HepG2 (cell line): Measurements from ENCODE around the gene ZFP69B. TPM values are rescaled to one million over a fixed set of nuclear protein-coding genes. Genes with fewer than 3 reads are reported as not detected.
A peak's percentile ranks its signal among the peaks of the same experiment; 100 is the strongest.

Experiments used
- ARHGAP35 ChIP-seq: sonication (generic); formaldehyde crosslinking; IDR thresholded peaks from 2 replicates; pipeline ENCODE4 v1.9.0; 2022; ENCODE audit warnings: mild to moderate bottlenecking, inconsistent platforms, moderate library complexity, missing genetic modification reagents, borderline replicate concordance
- ARNT ChIP-seq: fragments of 450-650 bp; IDR thresholded peaks from 2 replicates; pipeline ENCODE4 v1.6.1; 2017
- DNMT1 ChIP-seq: sonication (generic); formaldehyde crosslinking; IDR thresholded peaks from 2 replicates; pipeline ENCODE4 v1.5.1; 2020; ENCODE audit warnings: mild to moderate bottlenecking, missing genetic modification reagents
- HOXA3 ChIP-seq: sonication (generic); formaldehyde crosslinking; IDR thresholded peaks from 2 replicates; pipeline ENCODE4 v1.5.0; 2020; ENCODE audit warnings: missing genetic modification reagents
- KDM2A ChIP-seq: sonication (generic); formaldehyde crosslinking; IDR thresholded peaks from 2 replicates; pipeline ENCODE4 v1.4.0; 2020; ENCODE audit warnings: low read depth, missing genetic modification reagents, borderline replicate concordance
- KDM4B ChIP-seq: sonication (generic); formaldehyde crosslinking; IDR thresholded peaks from 2 replicates; pipeline ENCODE4 v1.4.0; 2020; ENCODE audit warnings: missing genetic modification reagents
- KLF6 ChIP-seq: IDR thresholded peaks from 2 replicates; pipeline ENCODE4 v1.8.0; 2016; ENCODE audit warnings: missing biosample characterization, missing genetic modification reagents
- REXO4 ChIP-seq: sonication (generic); formaldehyde crosslinking; IDR thresholded peaks from 2 replicates; pipeline ENCODE4 v1.8.0; 2022; ENCODE audit warnings: missing genetic modification reagents, mild to moderate bottlenecking, borderline replicate concordance
- RFX3 ChIP-seq: IDR thresholded peaks from 2 replicates; pipeline ENCODE4 v1.6.1; 2016; ENCODE audit warnings: missing biosample characterization, missing genetic modification reagents
- RNF2 ChIP-seq: fragments of 450-650 bp; conservative IDR thresholded peaks from 2 replicates; pipeline ENCODE4 v1.6.1; 2016; ENCODE audit warnings: low read depth
- SOX6 ChIP-seq, 2 experiments: fragments of 450-650 bp in 1 of 2; sonication (generic) in 1 of 2; formaldehyde crosslinking in 1 of 2; IDR thresholded peaks; 2 replicates each; pipeline versions ENCODE4 v1.4.0 to v1.6.1; 2017 to 2020; ENCODE audit warnings: antibody characterized with exemption in 1 of 2, mild to moderate bottlenecking in 1 of 2, missing genetic modification reagents in 1 of 2
- SRSF9 ChIP-seq: fragments of 200-400 bp; formaldehyde crosslinking; IDR thresholded peaks from 2 replicates; pipeline ENCODE4 v1.6.1; 2018; ENCODE audit warnings: borderline replicate concordance, mild to moderate bottlenecking, low read depth, low read length; ENCODE audit not compliant: insufficient read depth, poor library complexity, severe bottlenecking
- SRY ChIP-seq: sonication (generic); formaldehyde crosslinking; IDR thresholded peaks from 2 replicates; pipeline ENCODE4 v1.8.0; 2022; ENCODE audit warnings: mild to moderate bottlenecking, missing genetic modification reagents
- U2AF2 ChIP-seq: fragments of 200-400 bp; formaldehyde crosslinking; IDR thresholded peaks from 2 replicates; pipeline ENCODE4 v1.6.1; 2017; ENCODE audit warnings: low read depth, mild to moderate bottlenecking, low read length
- ZFY ChIP-seq: sonication (generic); formaldehyde crosslinking; IDR thresholded peaks from 2 replicates; pipeline ENCODE4 v1.4.0; 2020; ENCODE audit warnings: missing genetic modification reagents
- ZNF225 ChIP-seq: sonication (generic); formaldehyde crosslinking; IDR thresholded peaks from 2 replicates; pipeline ENCODE4 v1.4.0; 2020; ENCODE audit warnings: mild to moderate bottlenecking, missing genetic modification reagents
- ZNF652 ChIP-seq: IDR thresholded peaks from 2 replicates; pipeline ENCODE4 v1.6.1; 2016; ENCODE audit warnings: low read depth, borderline replicate concordance
- ZNF788 ChIP-seq: sonication (generic); formaldehyde crosslinking; IDR thresholded peaks from 2 replicates; pipeline ENCODE4 v1.5.0; 2020; ENCODE audit warnings: mild to moderate bottlenecking, missing genetic modification reagents, borderline replicate concordance
- polyA plus RNA-seq, 8 experiments: library from polyadenylated mRNA; depleted of rRNA in 3 of 8; stranded (reverse) in 7 of 8; unstranded in 1 of 8; fragments of >200 nt; fragmentation: Illumina TruSeq in 4 of 8; extraction: Trizol in 4 of 8; gene quantifications; 2 replicates each; pipeline versions ENCODE4 v1.2.1 to v1.2.3, GENCODE V29; 2011 to 2016; ENCODE audit warnings: low read depth in 4 of 8, missing spikeins in 1 of 8, mixed read lengths in 1 of 8; ENCODE audit not compliant: insufficient read depth in 1 of 8
- total RNA-seq, 5 experiments: library from RNA; depleted of rRNA; stranded (reverse); fragments of >200 nt; fragmentation: Illumina TruSeq; extraction: Trizol; gene quantifications; 2 replicates each; pipeline ENCODE4 v1.2.3, GENCODE V29; 2016; ENCODE audit warnings: low read depth in 1 of 5
- TF ChIP-seq, protein P1 (sequence below): sonication (generic); formaldehyde crosslinking; IDR thresholded peaks from 2 replicates; pipeline ENCODE4 v1.4.0; 2020; ENCODE audit warnings: mild to moderate bottlenecking, missing genetic modification reagents
- TF ChIP-seq, protein P2 (sequence below): sonication (generic); formaldehyde crosslinking; IDR thresholded peaks from 2 replicates; pipeline ENCODE4 v1.8.1; 2023; ENCODE audit warnings: mild to moderate bottlenecking, missing genetic modification reagents
- TF ChIP-seq, protein P3 (sequence below): sonication (generic); formaldehyde crosslinking; IDR thresholded peaks from 2 replicates; pipeline ENCODE4 v1.5.0; 2020; ENCODE audit warnings: missing genetic modification reagents, mild to moderate bottlenecking, borderline replicate concordance
- TF ChIP-seq, protein P4 (sequence below): sonication (generic); formaldehyde crosslinking; IDR thresholded peaks from 2 replicates; pipeline ENCODE4 v1.4.0; 2020; ENCODE audit warnings: mild to moderate bottlenecking, missing genetic modification reagents
- TF ChIP-seq, protein P5 (sequence below): fragments of 450-650 bp; IDR thresholded peaks from 2 replicates; pipeline ENCODE4 v1.6.1; 2017
- TF ChIP-seq, protein P6 (sequence below): sonication (generic); formaldehyde crosslinking; IDR thresholded peaks from 2 replicates; pipeline ENCODE4 v1.5.0; 2020; ENCODE audit warnings: missing genetic modification reagents

Gene ZFP69B
- total and polyA plus RNA-seq, 2 of the 13 experiments (the other 11 are each of a cell fraction or from before 2014, with no cell fraction given) = 4.6 to 7.7 TPM

DNA sequence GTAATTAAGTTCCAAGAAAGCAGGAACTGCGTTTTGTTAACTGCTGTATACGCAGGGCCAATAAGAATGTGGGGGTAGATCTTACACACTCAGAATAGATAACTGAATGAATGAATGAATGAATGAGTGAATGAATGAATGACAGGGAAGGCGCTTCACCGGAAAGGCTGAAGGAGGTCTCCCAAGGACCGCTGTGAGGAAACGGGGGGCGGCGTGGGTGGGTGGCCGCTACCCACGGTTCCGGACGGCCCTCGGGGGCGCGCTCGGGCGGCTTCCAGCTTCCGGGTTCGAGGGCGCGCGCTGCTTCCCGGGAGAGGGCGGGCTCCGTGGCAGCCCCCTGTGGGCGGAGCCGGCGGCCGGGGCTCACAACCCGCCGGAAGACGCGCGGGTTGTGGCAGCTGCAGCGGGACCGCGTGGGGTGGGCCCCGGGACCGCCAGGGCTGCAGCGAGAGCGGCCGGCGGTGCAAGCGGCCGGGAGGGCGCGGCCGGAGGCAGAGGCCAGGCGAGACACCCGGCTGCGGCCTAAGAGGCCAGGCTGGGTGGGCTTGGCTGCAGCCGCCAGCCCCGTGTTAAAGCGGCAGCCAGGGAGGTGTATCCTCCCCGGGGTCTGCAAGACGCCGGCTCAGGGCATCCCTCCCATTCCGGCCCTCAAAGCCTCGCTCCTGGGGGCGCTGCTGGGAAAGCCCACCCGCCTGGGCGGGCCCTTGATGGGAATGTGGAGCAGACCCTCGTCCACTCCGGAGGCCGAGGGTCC is 26.8 kb downstream of the ZFP69B start, which contains the start of gene ZFP69 (continued):
- TF ChIP-seq ZNF652 (CRISPR knock-in tag) (no peak), ZNF225 (CRISPR knock-in tag) (peak; percentile 62; the same call in 1 of the 2 replicates), REXO4 (CRISPR knock-in tag) (no peak), KLF6 (CRISPR knock-in tag) (no peak), SRSF9 (no peak), ARHGAP35 (CRISPR knock-in tag) (no peak), ARNT (no peak), ZNF788 (CRISPR knock-in tag) (peak; percentile 36; the same call in 1 of the 2 replicates), KDM2A (peak; percentile 79), SOX6 (IDR thresholded peaks at IDR 0.05) (no peak), SOX6 (CRISPR knock-in tag; IDR thresholded peaks at IDR 0.05) (peak; percentile 30; the same call in 1 of the 2 replicates), KDM4B (CRISPR knock-in tag) (no peak), ZFY (CRISPR knock-in tag) (peak; percentile 93), RFX3 (CRISPR knock-in tag) (no peak), RNF2 (no peak), HOXA3 (CRISPR knock-in tag) (peak; percentile 43; the same call in 1 of the 2 replicates), U2AF2 (no peak), DNMT1 (CRISPR knock-in tag) (0 out of 2 replicates have a peak, but pooled peaks have one; percentile 47), SRY (CRISPR knock-in tag) (no peak)
- TF ChIP-seq, protein P1, sequence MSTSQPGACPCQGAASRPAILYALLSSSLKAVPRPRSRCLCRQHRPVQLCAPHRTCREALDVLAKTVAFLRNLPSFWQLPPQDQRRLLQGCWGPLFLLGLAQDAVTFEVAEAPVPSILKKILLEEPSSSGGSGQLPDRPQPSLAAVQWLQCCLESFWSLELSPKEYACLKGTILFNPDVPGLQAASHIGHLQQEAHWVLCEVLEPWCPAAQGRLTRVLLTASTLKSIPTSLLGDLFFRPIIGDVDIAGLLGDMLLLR (CRISPR knock-in tag) = peak; percentile 89; the same call in 1 of the 2 replicates
- TF ChIP-seq, protein P2, sequence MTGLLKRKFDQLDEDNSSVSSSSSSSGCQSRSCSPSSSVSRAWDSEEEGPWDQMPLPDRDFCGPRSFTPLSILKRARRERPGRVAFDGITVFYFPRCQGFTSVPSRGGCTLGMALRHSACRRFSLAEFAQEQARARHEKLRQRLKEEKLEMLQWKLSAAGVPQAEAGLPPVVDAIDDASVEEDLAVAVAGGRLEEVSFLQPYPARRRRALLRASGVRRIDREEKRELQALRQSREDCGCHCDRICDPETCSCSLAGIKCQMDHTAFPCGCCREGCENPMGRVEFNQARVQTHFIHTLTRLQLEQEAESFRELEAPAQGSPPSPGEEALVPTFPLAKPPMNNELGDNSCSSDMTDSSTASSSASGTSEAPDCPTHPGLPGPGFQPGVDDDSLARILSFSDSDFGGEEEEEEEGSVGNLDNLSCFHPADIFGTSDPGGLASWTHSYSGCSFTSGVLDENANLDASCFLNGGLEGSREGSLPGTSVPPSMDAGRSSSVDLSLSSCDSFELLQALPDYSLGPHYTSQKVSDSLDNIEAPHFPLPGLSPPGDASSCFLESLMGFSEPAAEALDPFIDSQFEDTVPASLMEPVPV (CRISPR knock-in tag) = 0 out of 2 replicates have a peak, but pooled peaks have one; percentile 30
- TF ChIP-seq, protein P3, sequence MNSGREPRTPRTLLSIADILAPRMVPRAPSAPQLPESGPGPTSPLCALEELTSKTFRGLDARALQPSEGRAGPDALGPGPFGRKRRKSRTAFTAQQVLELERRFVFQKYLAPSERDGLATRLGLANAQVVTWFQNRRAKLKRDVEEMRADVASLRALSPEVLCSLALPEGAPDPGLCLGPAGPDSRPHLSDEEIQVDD (CRISPR knock-in tag) = no peak
- TF ChIP-seq, protein P4, sequence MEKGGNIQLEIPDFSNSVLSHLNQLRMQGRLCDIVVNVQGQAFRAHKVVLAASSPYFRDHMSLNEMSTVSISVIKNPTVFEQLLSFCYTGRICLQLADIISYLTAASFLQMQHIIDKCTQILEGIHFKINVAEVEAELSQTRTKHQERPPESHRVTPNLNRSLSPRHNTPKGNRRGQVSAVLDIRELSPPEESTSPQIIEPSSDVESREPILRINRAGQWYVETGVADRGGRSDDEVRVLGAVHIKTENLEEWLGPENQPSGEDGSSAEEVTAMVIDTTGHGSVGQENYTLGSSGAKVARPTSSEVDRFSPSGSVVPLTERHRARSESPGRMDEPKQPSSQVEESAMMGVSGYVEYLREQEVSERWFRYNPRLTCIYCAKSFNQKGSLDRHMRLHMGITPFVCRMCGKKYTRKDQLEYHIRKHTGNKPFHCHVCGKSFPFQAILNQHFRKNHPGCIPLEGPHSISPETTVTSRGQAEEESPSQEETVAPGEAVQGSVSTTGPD (CRISPR knock-in tag) = no peak
- TF ChIP-seq, protein P5, sequence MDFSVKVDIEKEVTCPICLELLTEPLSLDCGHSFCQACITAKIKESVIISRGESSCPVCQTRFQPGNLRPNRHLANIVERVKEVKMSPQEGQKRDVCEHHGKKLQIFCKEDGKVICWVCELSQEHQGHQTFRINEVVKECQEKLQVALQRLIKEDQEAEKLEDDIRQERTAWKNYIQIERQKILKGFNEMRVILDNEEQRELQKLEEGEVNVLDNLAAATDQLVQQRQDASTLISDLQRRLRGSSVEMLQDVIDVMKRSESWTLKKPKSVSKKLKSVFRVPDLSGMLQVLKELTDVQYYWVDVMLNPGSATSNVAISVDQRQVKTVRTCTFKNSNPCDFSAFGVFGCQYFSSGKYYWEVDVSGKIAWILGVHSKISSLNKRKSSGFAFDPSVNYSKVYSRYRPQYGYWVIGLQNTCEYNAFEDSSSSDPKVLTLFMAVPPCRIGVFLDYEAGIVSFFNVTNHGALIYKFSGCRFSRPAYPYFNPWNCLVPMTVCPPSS = no peak
- TF ChIP-seq, protein P6, sequence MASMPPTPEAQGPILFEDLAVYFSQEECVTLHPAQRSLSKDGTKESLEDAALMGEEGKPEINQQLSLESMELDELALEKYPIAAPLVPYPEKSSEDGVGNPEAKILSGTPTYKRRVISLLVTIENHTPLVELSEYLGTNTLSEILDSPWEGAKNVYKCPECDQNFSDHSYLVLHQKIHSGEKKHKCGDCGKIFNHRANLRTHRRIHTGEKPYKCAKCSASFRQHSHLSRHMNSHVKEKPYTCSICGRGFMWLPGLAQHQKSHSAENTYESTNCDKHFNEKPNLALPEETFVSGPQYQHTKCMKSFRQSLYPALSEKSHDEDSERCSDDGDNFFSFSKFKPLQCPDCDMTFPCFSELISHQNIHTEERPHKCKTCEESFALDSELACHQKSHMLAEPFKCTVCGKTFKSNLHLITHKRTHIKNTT (CRISPR knock-in tag) = no peak
